GM12875 (cell line): ENCODE results near the gene OR2F2.

ENCODE experiments used
- H3K4me3 ChIP-seq: one replicate; pipeline ENCODE4 v1.5.1; 2011; ENCODE audit warnings: low read depth, low read length, control low read depth
- CTCF ChIP-seq: IDR thresholded peaks from 2 replicates; pipeline ENCODE4 v1.5.1; 2011; ENCODE audit warnings: low read depth, mild to moderate bottlenecking, control low read depth, inconsistent platforms, low read length, moderate library complexity, borderline replicate concordance; ENCODE audit not compliant: insufficient read depth

Gene OR2F2

GRCh38 chr7:143902332-143902899 is 32.6 kb upstream of the OR2F2 start:
- no peak for TF ChIP-seq CTCF
- H3K4me3 ChIP-seq = no peak overlapping the region

- H3K4me3 ChIP-seq = no peak overlapping the region
- TF ChIP-seq CTCF = no peak
Observed at GRCh38 chr7:143905509-143905908, 29.5 kb upstream of the OR2F2 start.

GRCh38 chr7:143906151-143906550 is 28.9 kb upstream of the OR2F2 start:
- no peak overlapping the region for H3K4me3 ChIP-seq
- no peak for TF ChIP-seq CTCF

GRCh38 chr7:143906895-143907294 is 28.1 kb upstream of the OR2F2 start:
- TF ChIP-seq CTCF = no peak
- H3K4me3 ChIP-seq = no peak overlapping the region

- no peak for TF ChIP-seq CTCF
- H3K4me3 ChIP-seq = no peak overlapping the region
Observed at GRCh38 chr7:143908120-143908519, 26.9 kb upstream of the OR2F2 start.

- H3K4me3 ChIP-seq = no peak overlapping the region
- TF ChIP-seq CTCF = no peak
Observed at GRCh38 chr7:143909863-143910262, 25.2 kb upstream of the OR2F2 start.

- no peak for TF ChIP-seq CTCF
- H3K4me3 ChIP-seq = no peak overlapping the region
Observed at GRCh38 chr7:143910473-143911248, 24.4 kb upstream of the OR2F2 start.
